GM04503 (cell line): ENCODE data around the gene IL18RAP.

ENCODE experiments used
- DNase-seq: peaks from one replicate; pipeline ENCODE4 v3.0.0-alpha.2; 2012; ENCODE audit warnings: low read depth

IL18RAP gene

DNA sequence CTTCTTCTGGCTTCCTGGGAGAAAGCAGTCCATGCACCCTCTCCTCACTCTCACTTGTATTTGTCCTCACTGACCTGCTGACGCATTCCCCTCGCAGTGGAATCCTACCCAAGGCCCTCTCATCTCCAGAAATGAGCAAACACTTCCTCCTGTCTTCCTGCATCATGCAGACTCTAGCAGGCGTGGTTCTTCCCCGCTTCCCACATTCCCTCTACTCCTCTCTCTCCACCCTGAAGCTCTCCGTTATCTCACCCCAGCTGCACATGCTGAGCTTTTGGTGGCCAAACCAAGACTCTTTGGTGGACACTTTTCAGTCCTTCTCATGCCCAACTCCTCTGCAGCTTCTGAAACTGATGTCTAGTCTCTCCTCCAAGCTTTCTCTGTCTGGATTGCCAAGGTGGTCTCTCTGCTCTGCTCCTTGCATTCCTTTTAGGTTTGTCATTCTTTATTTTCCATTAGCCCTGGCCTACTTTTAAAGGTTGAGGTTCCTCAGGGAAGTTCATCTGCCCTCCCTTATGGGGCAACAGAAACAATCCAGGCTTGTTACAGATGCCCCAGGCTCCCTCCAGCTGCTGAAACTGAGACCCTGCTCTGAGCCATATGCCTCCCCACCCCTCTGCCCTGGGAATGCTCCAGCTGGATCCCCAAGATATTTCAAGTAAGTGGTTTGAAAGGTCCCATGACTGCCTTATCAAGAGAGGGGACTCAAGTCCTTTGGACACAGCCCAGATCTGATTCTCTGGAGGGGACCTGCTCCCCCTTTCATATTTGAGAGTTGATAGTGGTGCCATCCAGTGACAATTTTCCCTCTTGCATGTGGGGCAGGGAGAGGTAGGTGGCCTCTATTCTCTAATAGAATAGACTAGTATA lies 835 bp upstream of the IL18RAP start:
- DNase-seq: no peak

DNA sequence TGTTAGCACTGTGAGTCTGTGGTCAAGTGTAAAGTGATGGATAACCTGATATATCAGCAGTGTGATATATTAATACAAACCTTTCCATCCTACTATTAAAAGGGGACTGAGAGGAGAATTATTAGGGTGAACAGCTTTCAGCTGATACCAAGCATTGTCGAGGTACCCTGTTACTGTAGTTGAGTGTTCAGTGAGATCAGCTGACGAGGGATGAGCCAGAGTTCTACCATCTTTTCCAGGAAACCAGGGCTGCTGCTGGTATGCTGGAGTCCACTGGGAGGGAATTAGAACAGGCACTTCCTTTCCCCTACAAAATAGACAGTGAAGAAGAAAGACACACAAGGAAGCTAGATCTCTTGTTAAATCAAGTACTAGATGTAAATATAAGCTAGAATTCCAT lies 408 bp downstream of the IL18RAP start:
- DNase-seq: no peak

GRCh38 chr2:102424754-102425153 lies 1.8 kb downstream of the IL18RAP start:
- no peak for DNase-seq

DNA sequence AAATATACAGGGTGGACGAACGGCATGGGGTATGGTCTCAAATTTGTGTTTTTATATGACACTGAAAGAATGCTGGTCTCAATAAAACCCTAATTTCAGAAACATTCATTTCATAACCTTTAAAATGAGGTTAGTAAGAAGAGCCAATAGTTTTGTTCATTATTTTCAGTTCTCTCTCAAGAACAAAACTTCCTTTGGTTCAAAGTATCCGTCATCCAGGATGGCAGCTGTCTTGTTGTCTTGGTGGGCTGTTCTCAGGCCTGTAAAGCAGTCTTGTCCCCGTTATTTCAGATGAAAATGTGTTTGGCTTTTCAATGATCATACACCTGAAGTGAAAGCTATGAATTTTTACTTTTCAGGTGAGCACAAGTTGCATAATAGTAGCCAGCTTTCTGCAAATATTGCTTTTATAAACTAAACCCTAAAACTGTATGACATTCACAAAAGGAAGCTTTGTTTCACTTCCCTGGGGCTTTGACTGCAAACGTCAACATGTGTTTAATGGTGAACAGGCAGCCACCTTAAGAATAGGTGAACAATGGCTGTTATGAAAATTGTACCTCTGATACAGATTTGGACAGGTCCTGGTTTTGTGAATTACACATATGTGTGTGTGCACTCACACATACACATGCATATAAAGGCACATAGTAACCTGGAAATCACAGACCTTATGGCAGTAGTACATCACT lies 2.6 kb downstream of the IL18RAP start:
- DNase-seq: no peak

GRCh38 chr2:102427249-102427648 lies 4.3 kb downstream of the IL18RAP start:
- DNase-seq: no peak

DNA sequence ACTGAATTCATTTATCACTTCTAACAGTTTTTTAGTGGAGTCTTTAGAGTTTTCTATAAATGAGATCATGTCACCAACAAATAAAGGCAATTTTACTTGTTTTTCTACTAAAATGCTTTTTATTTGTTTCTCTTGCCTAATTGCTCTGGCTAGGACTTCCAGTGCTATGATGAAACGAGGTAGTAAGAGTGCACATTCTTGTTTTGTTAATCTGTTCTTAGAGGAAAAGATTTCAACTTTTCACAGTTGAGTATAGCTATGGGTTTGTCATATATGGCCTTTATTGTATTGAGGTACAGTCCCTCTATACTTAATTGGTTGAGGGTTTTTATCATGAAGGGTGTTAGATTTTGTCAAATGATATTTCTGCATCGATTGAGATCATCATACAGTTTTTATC lies 5.6 kb downstream of the IL18RAP start:
- DNase-seq: no peak

GRCh38 chr2:102432386-102432785 lies 9.4 kb downstream of the IL18RAP start:
- DNase-seq: no peak

- no peak for DNase-seq
These were observed 11.2 kb downstream of the IL18RAP start for GRCh38 chr2:102433973-102434654.

GRCh38 chr2:102434655-102435381 lies 11.9 kb downstream of the IL18RAP start:
- DNase-seq: no peak

DNA sequence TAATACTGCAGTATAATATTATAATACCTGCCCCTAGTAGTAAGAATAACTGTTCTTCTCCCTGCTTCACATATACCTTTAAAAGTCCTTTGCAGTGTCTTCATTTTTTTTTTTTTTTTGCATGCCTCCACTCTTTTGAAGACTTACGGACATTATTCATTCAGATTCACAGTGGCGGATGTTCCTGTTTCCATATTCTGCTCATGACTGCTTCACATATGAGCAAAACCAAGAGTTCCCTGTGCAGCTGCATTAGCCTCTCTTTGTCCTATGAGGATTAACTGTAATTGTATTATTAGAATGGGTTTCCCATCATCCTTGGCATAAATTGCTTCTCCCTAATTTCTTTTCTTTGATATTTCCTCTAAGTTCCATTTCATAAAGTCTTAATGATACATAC lies 12.8 kb downstream of the IL18RAP start:
- DNase-seq: no peak

DNA sequence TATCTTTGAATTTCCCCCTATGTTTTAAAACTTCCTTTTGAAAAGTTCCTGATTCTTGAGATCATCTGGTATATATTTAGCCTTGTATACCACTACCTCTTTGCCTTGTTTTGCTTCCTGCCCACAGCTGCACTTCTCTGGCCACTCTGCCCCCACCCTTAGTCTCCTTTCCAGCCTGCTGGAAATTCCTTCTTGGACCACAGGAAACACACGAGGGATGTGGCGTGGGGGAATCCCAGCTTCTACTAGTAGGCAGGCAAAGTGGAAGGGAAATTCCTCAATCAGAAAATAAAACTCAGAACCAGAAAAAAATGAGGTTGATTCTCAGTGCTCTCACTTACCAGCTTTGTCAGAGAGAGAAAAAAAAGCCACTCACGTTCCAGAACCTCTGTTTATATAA lies 13.4 kb downstream of the IL18RAP start:
- no peak for DNase-seq

DNA sequence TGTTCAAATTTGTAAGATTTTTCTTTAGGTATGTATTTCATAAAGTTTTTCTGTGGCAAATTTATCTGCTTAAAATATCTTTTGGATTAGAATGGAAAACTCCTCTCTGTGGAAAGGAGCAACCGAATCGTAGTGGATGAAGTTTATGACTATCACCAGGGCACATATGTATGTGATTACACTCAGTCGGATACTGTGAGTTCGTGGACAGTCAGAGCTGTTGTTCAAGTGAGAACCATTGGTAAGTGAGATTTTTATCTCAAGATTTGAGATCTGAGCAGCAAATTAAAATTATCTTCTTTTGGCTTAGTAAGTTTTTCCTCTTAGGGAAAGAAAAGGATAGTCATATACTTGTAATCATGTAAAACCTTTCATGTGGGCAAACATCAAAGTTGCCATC lies 14.2 kb downstream of the IL18RAP start:
- DNase-seq: no peak

DNA sequence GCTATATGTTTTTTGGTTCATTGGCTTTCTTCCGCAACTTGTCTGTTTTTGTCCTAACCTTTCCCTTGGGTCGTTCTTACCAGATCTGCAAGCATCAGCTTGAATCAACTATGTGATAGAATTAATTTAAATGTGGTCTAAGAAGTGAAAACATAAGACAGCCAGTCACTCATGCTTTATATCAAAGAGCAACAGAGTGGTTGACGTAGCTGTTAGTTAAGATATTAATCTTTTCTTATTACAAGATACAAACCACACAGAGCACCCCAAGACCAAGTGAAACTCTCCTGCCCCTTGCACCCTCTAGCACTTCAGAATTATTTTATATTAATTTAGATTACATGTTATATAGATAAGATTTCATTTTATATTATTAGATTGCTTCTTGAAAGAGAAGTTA lies 15.2 kb downstream of the IL18RAP start:
- DNase-seq: no peak

DNA sequence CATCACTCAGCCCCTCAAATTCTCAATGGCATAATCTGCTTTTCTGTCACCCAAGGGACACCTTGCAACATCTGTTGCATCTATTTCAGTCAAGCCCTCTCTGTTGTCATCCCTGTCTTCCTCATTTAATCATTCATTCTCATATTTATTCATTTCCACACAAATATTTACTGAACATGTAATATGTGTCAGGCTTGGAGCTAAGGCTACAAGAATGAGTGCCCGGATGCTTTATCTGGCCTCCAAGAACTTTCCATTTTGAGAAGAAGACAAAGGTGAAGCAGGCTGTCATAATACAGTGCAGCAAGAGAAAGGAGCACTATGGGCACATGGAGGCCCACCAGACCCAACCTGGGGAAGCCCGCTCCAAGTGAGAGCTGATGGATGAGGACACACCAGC lies 15.6 kb downstream of the IL18RAP start:
- DNase-seq: no peak

DNA sequence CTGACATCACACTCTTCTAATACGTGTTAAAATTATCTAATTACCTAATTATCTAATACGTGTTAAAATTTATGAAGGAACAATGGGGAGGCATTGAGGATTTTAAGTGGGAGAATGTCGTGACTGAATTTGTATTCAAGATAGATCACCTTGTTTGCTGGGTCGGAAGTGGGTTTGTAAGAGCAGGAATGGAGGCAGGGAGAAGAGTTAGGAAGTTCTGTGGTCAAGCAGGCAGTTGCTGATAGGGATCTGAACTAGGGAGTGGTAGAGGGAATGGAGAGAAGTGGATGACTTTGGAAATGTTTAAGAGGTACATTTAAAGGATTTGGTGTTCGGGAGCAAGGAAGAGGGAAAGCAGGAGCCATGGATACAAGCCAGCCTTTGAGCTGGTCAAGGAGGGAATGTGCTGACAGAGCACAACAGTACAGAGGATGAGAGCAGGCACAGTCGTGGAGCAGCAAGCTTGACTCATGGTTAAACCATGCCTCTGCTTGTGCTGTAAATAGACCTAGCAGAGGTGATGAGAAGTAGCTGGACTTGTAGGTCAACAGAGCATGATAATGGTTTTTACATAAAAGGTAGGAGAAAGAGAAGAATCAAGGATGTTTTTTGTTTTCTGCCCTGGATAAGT lies 16.2 kb downstream of the IL18RAP start:
- no peak for DNase-seq

DNA sequence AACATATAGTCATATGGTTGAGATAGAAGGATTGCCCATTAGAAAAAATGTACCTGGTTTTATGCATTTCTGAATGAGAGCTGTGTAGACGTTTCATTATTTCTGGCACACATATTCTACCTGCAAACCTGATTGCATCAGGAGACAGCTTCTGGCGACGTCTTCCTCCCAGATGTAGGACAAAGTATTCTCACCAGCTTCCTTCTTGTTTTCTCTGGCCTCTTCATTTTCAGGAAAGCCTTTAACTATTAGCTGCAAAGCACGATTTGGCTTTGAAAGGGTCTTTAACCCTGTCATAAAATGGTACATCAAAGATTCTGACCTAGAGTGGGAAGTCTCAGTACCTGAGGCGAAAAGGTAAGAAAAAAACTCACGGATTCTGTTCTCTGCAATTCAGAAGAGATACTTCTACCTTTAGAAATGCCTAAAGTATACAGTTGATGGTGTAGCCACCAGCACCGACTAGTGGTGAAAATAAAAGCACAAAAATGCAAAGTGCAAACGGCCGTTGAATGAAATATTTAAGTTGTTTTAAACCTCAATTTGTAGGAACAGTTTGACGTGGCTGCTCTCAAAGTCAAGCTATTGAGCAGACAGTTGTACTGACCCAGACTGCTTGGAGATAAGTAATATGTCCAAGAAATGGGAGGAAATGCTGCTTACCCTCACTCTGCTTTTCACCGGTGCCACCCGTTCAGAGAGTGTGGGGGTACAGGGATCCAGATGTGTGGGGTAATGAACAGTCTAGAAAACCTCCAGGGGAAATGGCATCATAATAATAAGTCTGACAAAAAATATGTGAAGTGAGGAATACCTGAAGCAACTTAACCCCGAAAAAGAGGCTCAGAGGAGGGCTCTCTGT lies 20.2 kb downstream of the IL18RAP start:
- no peak for DNase-seq

- no peak for DNase-seq
These were observed 21.3 kb downstream of the IL18RAP start for GRCh38 chr2:102444233-102444632.

- DNase-seq: no peak
These were observed 24.0 kb downstream of the IL18RAP start for GRCh38 chr2:102446936-102447335.

GRCh38 chr2:102449370-102449974 lies 26.5 kb downstream of the IL18RAP start:
- no peak for DNase-seq

- DNase-seq: no peak
These were observed 29.0 kb downstream of the IL18RAP start for GRCh38 chr2:102451968-102452367.
